Hippocampal formation (tissue), 2 donors: ENCODE measurements around the gene LRP4.
A peak's percentile ranks its signal among the peaks of the same experiment; 100 is the strongest.

Experiments
- DNase-seq, 2 donors: peaks; one replicate each; lab custom pipeline; 2025; lab: John Stamatoyannopoulos, UW

Gene LRP4

GRCh38 chr11:46894506-46894905, 23.8 kb downstream of the LRP4 start:
- no peak for DNase-seq

GRCh38 chr11:46892838-46893237, 25.5 kb downstream of the LRP4 start:
- no peak for DNase-seq

- no peak for DNase-seq
Measured at GRCh38 chr11:46892109-46892508, 26.2 kb downstream of the LRP4 start.

- no peak for DNase-seq
Measured at GRCh38 chr11:46890665-46891064, 27.7 kb downstream of the LRP4 start.

GRCh38 chr11:46889689-46890475, 28.5 kb downstream of the LRP4 start:
- peak; percentile 64 to 73 for DNase-seq

GRCh38 chr11:46889251-46889650, 29.1 kb downstream of the LRP4 start:
- DNase-seq = no peak

- no peak for DNase-seq
Measured at GRCh38 chr11:46888636-46889035, 29.7 kb downstream of the LRP4 start.

GRCh38 chr11:46886211-46886610, 32.1 kb downstream of the LRP4 start:
- no peak for DNase-seq

- no peak for DNase-seq
Measured at GRCh38 chr11:46879056-46879585, 39.2 kb downstream of the LRP4 start.

- no peak for DNase-seq
Measured at GRCh38 chr11:46877580-46877979, 40.8 kb downstream of the LRP4 start.

- DNase-seq = no peak
Measured at GRCh38 chr11:46876471-46876870, 41.9 kb downstream of the LRP4 start.

- no peak for DNase-seq
Measured at GRCh38 chr11:46874586-46874985, 43.8 kb downstream of the LRP4 start.

GRCh38 chr11:46868912-46869311, 49.4 kb downstream of the LRP4 start:
- no peak for DNase-seq

GRCh38 chr11:46865340-46865739, 53.0 kb downstream of the LRP4 start:
- no peak for DNase-seq

GRCh38 chr11:46860218-46860617, 58.1 kb downstream of the LRP4 start:
- DNase-seq = no peak

GRCh38 chr11:46858920-46859546, 59.3 kb downstream of the LRP4 start:
- DNase-seq = no peak

- no peak for DNase-seq
Measured at GRCh38 chr11:46857666-46858065, 60.7 kb downstream of the LRP4 start.

GRCh38 chr11:46856605-46857343, 61.6 kb downstream of the LRP4 start:
- no peak for DNase-seq

- DNase-seq = no peak
Measured at GRCh38 chr11:46855863-46856262, 62.5 kb downstream of the LRP4 start.

- no peak for DNase-seq
Measured at GRCh38 chr11:46855167-46855566, 63.2 kb downstream of the LRP4 start.

- DNase-seq = no peak
Measured at GRCh38 chr11:46850829-46851380, 67.4 kb downstream of the LRP4 start.

GRCh38 chr11:46849631-46850030, 68.7 kb downstream of the LRP4 start:
- no peak for DNase-seq

- no peak for DNase-seq
Measured at GRCh38 chr11:46846510-46846830, 71.9 kb downstream of the LRP4 start.
